H1 (cell line): ENCODE measurements around the gene BMF. TPM values are rescaled to one million over a fixed set of nuclear protein-coding genes. Genes with fewer than 3 reads are reported as not detected.

Experiments used
- ATF3 ChIP-seq: IDR thresholded peaks from 2 replicates; pipeline ENCODE4 v1.6.1; 2011; ENCODE audit warnings: low read depth, mild to moderate bottlenecking, low read length; ENCODE audit not compliant: insufficient read depth
- HDAC2 ChIP-seq, 2 experiments: fragments of 300-600 bp in 1 of 2; sonication (generic) in 1 of 2; IDR thresholded peaks; 2 replicates each; pipeline ENCODE4 v1.6.1; 2011 to 2012; ENCODE audit warnings: low read depth in 2 of 2, low read length in 2 of 2, mild to moderate bottlenecking in 2 of 2, moderate library complexity in 2 of 2, borderline replicate concordance in 1 of 2, inconsistent platforms in 1 of 2
- JUND ChIP-seq: IDR thresholded peaks from 2 replicates; pipeline ENCODE4 v1.6.1; 2011; ENCODE audit warnings: mild to moderate bottlenecking, improper control_type of control experiment, low read length
- polyA plus RNA-seq, 7 experiments: library from polyadenylated mRNA; depleted of rRNA in 3 of 7; stranded (reverse) in 5 of 7; unstranded in 2 of 7; fragments of >200 nt in 5 of 7; fragments of 200-250 nt in 2 of 7; gene quantifications; 1 replicate in 5 of 7; 2 replicates in 1 of 7; 4 replicates in 1 of 7; pipeline versions ENCODE4 v1.2.1 to v1.2.3, GENCODE V29; 2011 to 2013; ENCODE audit warnings: missing spikeins in 2 of 7, mixed read lengths in 2 of 7
- total RNA-seq: library from RNA; stranded (reverse); fragmentation: NEBNext Ultra II Directional; extraction: Animal tissue kit (Norgen Biotek cat#: 25700); gene quantifications from 2 replicates; pipeline ENCODE4 v1.2.1, GENCODE V29; 2021

BMF gene
- total and polyA plus RNA-seq, 2 of the 8 experiments (the other 6 are each of a cell fraction or from before 2014, with no cell fraction given), result 21.2 to 24.2 TPM

DNA sequence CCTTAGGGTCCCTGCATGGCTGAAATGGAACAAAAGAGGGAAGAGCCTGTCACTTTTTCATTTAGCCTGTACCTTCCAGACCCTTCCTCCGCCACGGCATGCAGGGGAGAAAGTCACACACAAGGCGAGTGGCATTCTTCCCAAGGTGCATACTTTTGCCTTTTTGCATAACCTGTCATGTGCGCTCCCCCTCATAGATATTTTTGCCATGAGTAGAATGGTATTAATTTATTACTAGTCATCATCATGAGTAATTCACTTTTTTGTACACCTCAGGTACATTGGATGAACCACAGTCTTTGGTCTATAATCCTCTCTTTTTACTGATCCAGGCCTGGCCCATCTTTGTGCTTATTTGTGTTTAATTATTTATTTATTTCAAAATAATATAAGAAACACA lies 43.3 kb upstream of the BMF start (continued):
- TF ChIP-seq JUND, result no peak
- TF ChIP-seq ATF3, result no peak
- no peak for TF ChIP-seq HDAC2 (IDR thresholded peaks at IDR 0.05; ENCODE audit: borderline replicate concordance in 1 of 2, low read depth in 2 of 2, low read length in 2 of 2)
